HG02970 (cell line): ENCODE data around the gene ANO1.

Source experiments
- ATAC-seq: cut with Tn5 transposase; IDR thresholded peaks from one replicate; pipeline ENCODE4 v1.9.1; 2021; ENCODE audit warnings: mild to moderate bottlenecking, moderate library complexity, moderate number of reproducible peaks; ENCODE audit not compliant: unreplicated experiment, low FRiP score

The ANO1 gene

DNA sequence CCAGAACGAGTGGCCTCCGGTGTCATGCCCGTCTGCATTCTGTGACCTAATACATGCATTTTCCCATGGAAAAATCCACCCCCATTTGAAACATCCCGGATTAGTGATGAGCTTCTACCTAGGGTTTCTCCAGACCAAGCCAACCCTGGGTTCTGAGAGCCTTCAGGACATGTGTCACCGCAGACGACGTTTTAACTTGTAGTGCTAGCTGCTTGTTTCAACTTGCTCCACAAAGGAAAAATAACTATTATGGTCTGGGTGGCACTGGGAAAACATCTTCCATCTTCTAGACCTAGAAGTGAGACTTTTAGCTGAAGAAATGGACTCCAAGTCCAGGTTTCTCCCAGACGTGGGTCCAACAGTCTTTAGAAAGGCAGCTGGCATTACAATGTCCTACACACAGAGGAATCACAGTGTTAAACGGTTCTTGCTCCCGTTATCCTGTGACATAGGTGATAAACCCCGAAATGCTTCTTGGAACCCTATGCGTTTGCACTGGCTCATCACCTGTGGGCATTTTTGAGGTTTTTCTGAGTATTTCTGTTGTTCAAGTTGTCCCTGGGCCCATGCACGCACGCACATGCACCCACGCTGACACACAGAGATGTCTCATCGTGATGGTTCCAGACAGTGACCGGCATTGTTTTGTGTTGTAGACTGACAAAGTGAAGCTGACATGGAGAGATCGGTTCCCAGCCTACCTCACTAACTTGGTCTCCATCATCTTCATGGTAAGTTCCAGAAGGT lies 78.3 kb downstream of the ANO1 start:
- ATAC-seq = no peak

GRCh38 chr11:70158201-70158600 lies 80.1 kb downstream of the ANO1 start:
- no peak for ATAC-seq

DNA sequence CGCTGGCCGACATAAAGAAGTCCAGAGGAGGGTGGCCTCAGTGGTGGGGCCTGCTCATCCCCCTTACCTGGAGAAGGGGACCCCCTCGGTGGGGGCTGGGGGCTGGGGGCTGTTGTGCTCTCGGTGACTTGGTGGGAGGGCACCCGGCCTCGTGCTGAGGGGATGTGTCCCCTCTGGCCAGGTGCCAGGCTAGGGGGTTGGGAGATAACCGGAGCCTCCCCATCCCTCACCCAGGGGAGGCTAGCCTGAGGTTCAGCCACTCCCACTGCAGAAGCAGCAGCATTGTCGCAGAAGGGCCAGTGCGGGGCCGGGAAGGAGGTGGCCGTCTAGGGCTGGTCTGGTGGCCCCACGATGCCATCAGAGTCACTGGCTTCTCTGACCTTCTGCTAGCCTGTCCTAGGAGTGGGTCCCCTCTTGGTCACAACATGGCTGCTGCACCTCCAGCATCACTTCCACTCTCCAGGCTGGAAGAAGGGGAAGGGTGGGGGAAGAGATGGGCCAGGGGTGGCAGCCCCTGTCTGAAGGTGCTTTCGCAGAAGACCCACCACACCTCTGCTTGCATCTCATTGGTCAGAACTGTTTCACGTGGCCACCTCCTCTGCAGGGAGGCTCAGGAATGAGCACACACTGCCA lies 80.8 kb downstream of the ANO1 start:
- ATAC-seq = no peak

- ATAC-seq = no peak
Observed at GRCh38 chr11:70159627-70160570, 81.8 kb downstream of the ANO1 start.

GRCh38 chr11:70161043-70161625 lies 83.0 kb downstream of the ANO1 start:
- ATAC-seq = no peak

- no peak for ATAC-seq
Observed at GRCh38 chr11:70164705-70165104, 86.6 kb downstream of the ANO1 start.

DNA sequence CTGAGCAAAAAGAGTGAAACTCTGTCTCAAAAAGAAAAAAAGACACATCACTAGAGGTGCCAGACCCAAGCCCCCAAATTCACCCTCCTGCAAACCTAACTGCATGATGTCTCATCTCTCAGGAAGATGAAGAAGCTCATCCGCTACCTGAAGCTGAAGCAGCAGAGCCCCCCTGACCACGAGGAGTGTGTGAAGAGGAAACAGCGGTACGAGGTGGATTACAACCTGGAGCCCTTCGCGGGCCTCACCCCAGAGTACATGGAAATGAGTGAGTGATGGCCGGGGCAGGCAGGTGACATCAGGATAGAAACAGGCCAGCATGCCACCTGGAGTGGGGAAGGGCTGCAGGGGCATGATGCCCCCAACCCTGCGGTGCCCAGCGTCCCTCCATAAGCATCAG lies 89.0 kb downstream of the ANO1 start:
- ATAC-seq = no peak

DNA sequence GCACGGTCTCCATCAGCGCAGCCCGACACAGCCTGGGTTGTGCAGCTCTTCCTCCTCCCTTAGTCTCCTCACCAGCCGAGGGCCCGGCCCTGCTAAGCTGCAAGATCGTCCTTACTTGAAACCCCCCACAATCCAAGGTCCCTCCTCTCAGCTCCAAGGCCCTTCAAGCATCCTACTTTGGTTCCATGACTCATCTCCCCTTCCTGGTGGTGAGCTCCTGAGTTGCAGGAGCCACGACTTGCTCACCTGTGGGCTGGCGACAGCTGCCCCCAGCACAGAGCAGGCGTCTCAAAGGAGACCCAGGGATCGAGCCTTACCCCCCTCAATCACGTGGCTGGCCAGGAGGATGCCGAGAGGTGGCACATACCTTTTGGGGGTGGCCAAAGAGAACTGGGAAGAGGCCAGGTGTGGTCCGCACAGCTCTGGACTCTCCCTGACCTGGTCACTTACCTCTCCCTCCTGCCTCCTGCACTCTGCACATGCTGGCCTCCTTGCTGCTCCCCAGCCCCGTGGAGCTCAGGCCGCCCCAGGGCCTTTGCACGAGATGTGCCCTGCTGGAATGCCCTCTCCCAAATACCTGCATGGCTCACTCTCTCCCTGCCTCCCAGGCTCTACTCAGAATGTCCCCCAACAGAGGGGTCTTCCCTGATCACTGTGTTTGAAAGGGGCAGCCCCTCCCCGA lies 89.7 kb downstream of the ANO1 start:
- no peak for ATAC-seq

GRCh38 chr11:70168405-70168754 lies 90.3 kb downstream of the ANO1 start:
- no peak for ATAC-seq

DNA sequence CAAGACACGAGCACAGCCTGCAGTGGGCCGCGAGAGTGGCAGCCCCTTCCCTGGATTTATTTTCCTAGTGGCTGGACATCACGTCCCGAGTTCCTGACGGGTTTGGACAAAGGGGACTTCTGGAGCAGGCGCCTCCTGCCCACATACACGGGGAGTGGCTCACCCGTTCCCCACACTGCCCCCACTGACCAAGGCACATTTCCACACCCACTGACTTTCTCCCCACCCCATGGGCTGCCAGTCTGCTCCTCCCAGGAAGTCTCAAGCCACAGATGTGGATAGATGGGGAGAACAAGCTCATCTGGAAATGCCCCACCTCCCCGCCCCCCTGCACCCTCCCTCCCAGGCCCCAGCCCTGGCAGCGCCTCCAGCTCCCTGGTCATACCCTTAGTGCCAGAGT lies 91.0 kb downstream of the ANO1 start:
- no peak for ATAC-seq

GRCh38 chr11:70169632-70170031 lies 91.5 kb downstream of the ANO1 start:
- no peak for ATAC-seq

DNA sequence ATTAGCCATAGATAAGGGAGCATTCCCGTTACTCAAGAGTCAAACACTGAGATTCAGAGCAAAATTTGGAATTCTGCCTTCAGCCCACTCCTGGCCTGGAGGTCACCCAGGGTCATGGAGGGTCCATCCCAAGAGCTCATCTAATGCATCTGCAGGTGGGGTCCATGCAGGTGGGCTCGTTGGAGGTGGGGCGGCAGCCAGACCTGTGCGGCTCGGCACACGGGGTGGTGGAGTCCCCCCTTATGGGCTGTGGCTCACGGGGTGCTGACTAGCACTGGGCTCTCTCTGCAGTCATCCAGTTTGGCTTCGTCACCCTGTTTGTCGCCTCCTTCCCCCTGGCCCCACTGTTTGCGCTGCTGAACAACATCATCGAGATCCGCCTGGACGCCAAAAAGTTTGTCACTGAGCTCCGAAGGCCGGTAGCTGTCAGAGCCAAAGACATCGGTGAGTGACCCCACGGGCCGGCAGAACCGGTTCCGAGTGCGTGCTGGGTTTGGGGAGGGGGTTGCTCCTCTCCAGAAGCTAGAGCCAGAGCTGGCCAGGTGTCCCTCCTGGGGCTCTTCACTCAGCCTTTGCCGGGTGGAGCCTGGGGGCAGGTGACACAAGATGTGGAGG lies 92.6 kb downstream of the ANO1 start:
- no peak for ATAC-seq

DNA sequence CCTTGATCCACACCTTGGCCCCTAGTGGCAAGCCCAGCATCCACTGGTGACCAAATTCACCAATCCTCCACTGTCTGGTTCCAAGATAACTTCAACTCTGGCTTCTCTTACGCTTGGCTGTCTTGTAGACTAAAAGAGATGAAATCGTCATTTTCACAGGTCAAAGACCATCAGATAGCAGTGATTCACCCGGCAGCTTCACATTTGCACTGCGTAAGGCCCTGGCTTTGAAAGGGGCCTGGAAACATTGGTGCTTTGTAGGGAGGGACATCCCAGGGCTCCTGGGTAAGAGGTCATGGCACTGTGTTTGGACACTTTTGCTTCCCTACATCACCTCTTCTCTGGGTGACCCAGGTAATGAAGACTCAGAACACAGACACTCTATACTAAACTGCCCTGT lies 94.9 kb downstream of the ANO1 start:
- ATAC-seq = no peak

DNA sequence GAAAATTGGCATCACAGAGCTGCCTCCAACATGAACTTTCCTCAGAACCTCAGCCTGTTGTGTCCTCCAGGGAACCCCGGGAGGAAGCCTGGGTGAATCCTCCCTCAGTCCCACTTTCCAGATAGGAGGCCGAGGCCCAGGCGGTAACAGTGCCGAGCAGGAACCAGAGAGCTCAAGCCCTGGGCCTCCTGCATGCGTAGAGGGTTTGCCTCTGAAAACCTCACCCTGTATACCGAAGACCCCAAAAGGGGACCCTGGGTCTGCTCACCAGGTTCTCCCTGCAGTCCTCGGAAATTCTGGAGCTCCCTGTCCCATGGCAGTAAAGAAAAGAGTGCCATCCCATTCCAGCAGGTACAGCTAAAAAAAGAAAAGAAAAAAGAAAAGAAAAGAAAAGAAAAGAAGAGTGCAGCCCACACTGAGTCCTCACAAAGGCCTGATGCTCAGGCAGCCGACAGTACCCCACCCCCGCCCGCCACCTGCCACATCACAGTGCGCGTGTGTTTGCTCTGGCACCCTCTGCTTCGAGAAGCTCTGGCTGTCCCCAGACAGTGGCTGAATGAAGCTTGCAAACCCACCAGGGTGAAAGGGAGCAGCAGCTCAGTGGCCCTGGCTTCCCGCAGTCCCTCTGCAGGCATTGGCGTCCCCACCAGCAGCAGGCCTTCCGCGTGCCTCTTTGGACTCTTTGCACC lies 96.6 kb downstream of the ANO1 start:
- ATAC-seq = no peak

- no peak for ATAC-seq
Observed at GRCh38 chr11:70175236-70175698, 97.2 kb downstream of the ANO1 start.

- no peak for ATAC-seq
Observed at GRCh38 chr11:70176940-70177689, 99.0 kb downstream of the ANO1 start.

- no peak for ATAC-seq
Observed at GRCh38 chr11:70180906-70181305, 102.8 kb downstream of the ANO1 start.

- ATAC-seq = no peak
Observed at GRCh38 chr11:70182266-70182665, 104.1 kb downstream of the ANO1 start.

GRCh38 chr11:70183032-70183431 lies 104.9 kb downstream of the ANO1 start:
- no peak for ATAC-seq
